Testis (tissue), 3 donors: ENCODE measurements around the gene SYNE1. TPM values are rescaled to one million over a fixed set of nuclear protein-coding genes. Genes with fewer than 3 reads are reported as not detected.

Experiments
- DNase-seq: peaks from one replicate; pipeline ENCODE4 v3.0.0-alpha.2; 2019
- H3K27ac ChIP-seq, 2 donors: fragments of 200-600 bp; sonication (generic); one replicate each; pipeline ENCODE4 v1.5.1; 2019
- H3K27me3 ChIP-seq: fragments of 200-600 bp; sonication (generic); one replicate; pipeline ENCODE4 v1.5.1; 2019
- H3K36me3 ChIP-seq: fragments of 200-600 bp; sonication (generic); one replicate; pipeline ENCODE4 v1.5.1; 2017; ENCODE audit warnings: low read depth; ENCODE audit errors: missing control alignments
- H3K4me1 ChIP-seq: fragments of 200-600 bp; sonication (generic); one replicate; pipeline ENCODE4 v1.5.1; 2019
- H3K4me3 ChIP-seq, 2 donors: fragments of 200-600 bp; sonication (generic); one replicate each; pipeline ENCODE4 v1.5.1; 2017 to 2019
- H3K9me3 ChIP-seq: fragments of 200-600 bp; sonication (generic); one replicate; pipeline ENCODE4 v1.5.1; 2017
- CTCF ChIP-seq, 3 experiments: fragments of 450-650 bp in 2 of 3; fragments of 200-600 bp in 1 of 3; sonication (generic) in 1 of 3; IDR thresholded peaks; one replicate each; pipeline ENCODE4 v1.5.1; 2016 to 2019; ENCODE audit warnings: antibody characterized with exemption in 3 of 3, mild to moderate bottlenecking in 2 of 3, moderate library complexity in 1 of 3
- POLR2A ChIP-seq: fragments of 450-650 bp; IDR thresholded peaks from one replicate; pipeline ENCODE4 v1.6.1; 2017; ENCODE audit warnings: antibody characterized with exemption, mild to moderate bottlenecking, moderate library complexity
- WGBS, 2 donors: methylation state at CpG; one replicate each; pipeline ENCODE4 v1.1.5; 2018; 5-methylcytosine and 5-hydroxymethylcytosine counted together
- intact Hi-C: fragments of 100-400 bp; cut with DNase I; formaldehyde crosslinking; loops from one replicate; pipeline ENCODE4 v1.15.1; 2023; ENCODE audit warnings: low total_unique reads
- polyA plus RNA-seq: library from polyadenylated mRNA; stranded (reverse); fragments of 350-450 nt; fragmentation: Illumina TruSeq; extraction: RNeasy Lipid Tissue Mini Kit (QIAGEN cat#74804); gene quantifications from one replicate; pipeline ENCODE4 v1.2.3, GENCODE V29; 2014; ENCODE audit warnings: low read depth, low replicate concordance; ENCODE audit not compliant: insufficient read depth
- total RNA-seq, 2 donors: library from RNA; depleted of rRNA; stranded (reverse); fragments of >200 nt; gene quantifications; one replicate each; pipeline ENCODE4 v1.2.3, GENCODE V29; 2016

SYNE1 gene
- total and polyA plus RNA-seq, 3 donors from 2014 or later: 57.2 to 255 (median 228) TPM

DNA sequence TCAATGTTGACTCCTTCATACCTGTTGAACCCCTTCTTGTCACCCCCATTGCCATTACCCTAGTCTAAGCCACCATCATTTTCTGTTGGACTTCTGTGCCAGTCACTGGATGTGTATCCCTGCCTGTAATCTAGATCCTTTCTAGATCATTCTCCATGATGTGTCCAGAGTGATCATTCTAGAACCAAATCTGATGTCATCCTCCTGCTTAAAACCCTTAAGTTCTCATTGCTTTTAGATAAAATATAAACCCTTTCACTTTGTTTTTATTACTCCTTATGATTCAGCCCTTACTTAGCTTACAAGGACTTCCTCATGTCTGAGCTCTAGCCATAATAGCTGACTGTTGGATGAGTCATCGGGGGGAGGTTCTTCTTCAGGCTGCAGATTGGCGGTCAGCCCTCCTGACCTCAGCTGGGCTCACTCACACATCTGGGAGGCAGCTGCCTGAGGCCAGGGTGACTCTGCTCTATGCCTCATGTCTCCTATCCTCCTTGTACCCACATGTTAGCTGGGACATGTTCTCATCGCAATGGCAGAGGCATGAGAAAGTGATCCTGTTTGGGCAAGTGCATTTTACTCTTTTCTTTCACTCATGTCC is 542.1 kb downstream of the SYNE1 start:
- Histone ChIP-seq H3K4me3 (no peak overlapping the region), H3K9me3 (no peaks in the 10 kb centered on the region), H3K27ac (no peak overlapping the region), H3K4me1 (no peaks in the 10 kb centered on the region), H3K27me3 (no peaks in the 10 kb centered on the region), H3K36me3 (no peaks in the 10 kb centered on the region)
- TF ChIP-seq POLR2A (no peak), CTCF (IDR thresholded peaks at IDR 0.05) (no peak)
- intact Hi-C loops: no loop called here
- peak; percentile 40 for DNase-seq
- WGBS, 2 donors: 58 to 79% methylated on average over 3 of the region's 3 CpGs

GRCh38 chr6:152094276-152094675 is 542.9 kb downstream of the SYNE1 start:
- Histone ChIP-seq H3K27me3 (no peaks in the 10 kb centered on the region), H3K36me3 (no peaks in the 10 kb centered on the region), H3K27ac (no peak overlapping the region), H3K9me3 (no peaks in the 10 kb centered on the region), H3K4me3 (no peak overlapping the region), H3K4me1 (no peaks in the 10 kb centered on the region)
- intact Hi-C loops: no loop called here
- no peak for DNase-seq
- no peak for TF ChIP-seq CTCF (IDR thresholded peaks at IDR 0.05)
- TF ChIP-seq POLR2A: no peak
- 93% methylated on average over 4 of the region's 4 CpGs for WGBS, 2 donors

DNA sequence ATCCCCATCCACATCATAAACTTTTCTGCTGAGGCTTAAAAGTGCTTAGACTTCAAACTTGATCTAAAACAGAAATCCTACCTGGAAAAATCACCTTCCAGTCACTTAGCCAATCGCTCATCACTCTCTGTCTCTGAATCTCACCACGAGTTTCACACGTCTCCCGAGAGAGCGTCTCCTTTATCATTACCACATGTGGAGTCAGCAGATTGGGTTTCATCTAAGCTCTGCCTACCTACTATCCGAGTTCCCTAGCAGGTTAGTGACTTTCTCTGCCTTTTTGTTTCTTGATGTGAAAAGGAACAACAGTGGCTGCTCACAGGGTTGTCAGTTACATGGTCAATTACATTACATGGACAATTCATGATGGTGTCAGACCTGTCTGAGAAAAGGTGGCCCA is 543.5 kb downstream of the SYNE1 start:
- Histone ChIP-seq H3K27me3 (no peaks in the 10 kb centered on the region), H3K27ac (no peak overlapping the region), H3K4me1 (no peaks in the 10 kb centered on the region), H3K9me3 (no peaks in the 10 kb centered on the region), H3K36me3 (no peaks in the 10 kb centered on the region), H3K4me3 (no peak overlapping the region)
- 84 to 91% methylated on average over 6 of the region's 6 CpGs for WGBS, 2 donors
- no peak for DNase-seq
- intact Hi-C loops: no loop called here
- TF ChIP-seq POLR2A: no peak
- no peak for TF ChIP-seq CTCF (IDR thresholded peaks at IDR 0.05)

GRCh38 chr6:152091851-152092341 is 545.3 kb downstream of the SYNE1 start:
- intact Hi-C loops: no loop called here
- no peak overlapping the region for H3K27ac ChIP-seq
- no peaks in the 10 kb centered on the region for H3K36me3 ChIP-seq
- no peaks in the 10 kb centered on the region for H3K4me1 ChIP-seq
- no peak overlapping the region for H3K4me3 ChIP-seq
- no peaks in the 10 kb centered on the region for H3K27me3 ChIP-seq
- DNase-seq: no peak
- no peak for TF ChIP-seq CTCF (IDR thresholded peaks at IDR 0.05)
- TF ChIP-seq POLR2A: no peak
- 88 to 93% methylated on average over 4 of the region's 4 CpGs for WGBS, 2 donors
- H3K9me3 ChIP-seq: no peaks in the 10 kb centered on the region

- intact Hi-C loops: no loop called here
- 38 to 68% methylated on average over 1 to 2 of the region's 2 CpGs for WGBS, 2 donors
- Histone ChIP-seq H3K9me3 (no peaks in the 10 kb centered on the region), H3K4me1 (no peaks in the 10 kb centered on the region), H3K4me3 (no peak overlapping the region), H3K27ac (no peak overlapping the region), H3K27me3 (no peaks in the 10 kb centered on the region), H3K36me3 (no peaks in the 10 kb centered on the region)
- no peak for DNase-seq
- TF ChIP-seq CTCF (IDR thresholded peaks at IDR 0.05) (no peak), POLR2A (no peak)
Observed at GRCh38 chr6:152091201-152091600, 546.0 kb downstream of the SYNE1 start.
